Tibial nerve (tissue), 4 donors: ENCODE results near the gene IFNE. TPM values are rescaled to one million over a fixed set of nuclear protein-coding genes. Genes with fewer than 3 reads are reported as not detected.

ENCODE experiments used
- DNase-seq, 2 donors: peaks; one replicate each; pipeline ENCODE4 v3.0.0-alpha.2; 2019; ENCODE audit warnings: low spot score in 2 of 2
- H3K27ac ChIP-seq, 4 donors: fragments of 200-600 bp; sonication (generic) in 3 of 4; one replicate each; pipeline ENCODE4 v1.5.1; 2017 to 2019; ENCODE audit warnings: mild to moderate bottlenecking in 1 of 4
- H3K27me3 ChIP-seq, 2 donors: fragments of 200-600 bp; sonication (generic) in 1 of 2; one replicate each; pipeline versions ENCODE4 v1.5.1 to v1.6.0; 2017 to 2019
- H3K36me3 ChIP-seq, 3 donors: fragments of 200-600 bp; sonication (generic); one replicate each; pipeline ENCODE4 v1.5.1; 2018 to 2019
- H3K4me1 ChIP-seq, 4 donors: fragments of 200-600 bp; sonication (generic) in 3 of 4; one replicate each; pipeline ENCODE4 v1.5.1; 2017 to 2019
- H3K4me3 ChIP-seq, 4 donors: fragments of 200-600 bp; sonication (generic) in 3 of 4; one replicate each; pipeline ENCODE4 v1.5.1; 2017 to 2019; ENCODE audit warnings: mild to moderate bottlenecking in 1 of 4, moderate library complexity in 1 of 4
- H3K9me3 ChIP-seq, 4 donors: fragments of 200-600 bp; sonication (generic) in 3 of 4; one replicate each; pipeline ENCODE4 v1.5.1; 2017 to 2019
- CTCF ChIP-seq, 5 experiments: fragments of 200-600 bp in 3 of 5; fragments of 450-650 bp in 2 of 5; sonication (generic) in 3 of 5; IDR thresholded peaks; one replicate each; pipeline ENCODE4 v1.5.1; 2016 to 2019; ENCODE audit warnings: antibody characterized with exemption in 5 of 5, mild to moderate bottlenecking in 3 of 5, moderate library complexity in 2 of 5
- EP300 ChIP-seq, 2 donors: sonication (generic); formaldehyde crosslinking; IDR thresholded peaks; one replicate each; pipeline ENCODE4 v1.6.1; 2017; ENCODE audit warnings: antibody characterized with exemption in 2 of 2, mild to moderate bottlenecking in 1 of 2
- POLR2A ChIP-seq, 2 donors: fragments of 450-650 bp; IDR thresholded peaks; one replicate each; pipeline ENCODE4 v1.6.1; 2017; ENCODE audit warnings: antibody characterized with exemption in 2 of 2, mild to moderate bottlenecking in 2 of 2, moderate library complexity in 2 of 2
- WGBS, 2 donors: methylation state at CpG; one replicate each; pipeline ENCODE4 v1.1.5; 2018; 5-methylcytosine and 5-hydroxymethylcytosine counted together
- total RNA-seq, 4 donors: library from RNA; depleted of rRNA; stranded (reverse); fragments of >200 nt; gene quantifications; one replicate each; pipeline ENCODE4 v1.1.0, GENCODE V29; 2016

The IFNE gene
- total RNA-seq, result not detected

GRCh38 chr9:21482213-21482612 lies at the start of gene IFNE:
Gene IFNE, minus strand, starts transcription at chr9:21482313. Its CDS starts 619 bp downstream, at chr9:21481694.
- 92% methylated on average over 2 of the region's 2 CpGs for WGBS, 2 donors

DNA sequence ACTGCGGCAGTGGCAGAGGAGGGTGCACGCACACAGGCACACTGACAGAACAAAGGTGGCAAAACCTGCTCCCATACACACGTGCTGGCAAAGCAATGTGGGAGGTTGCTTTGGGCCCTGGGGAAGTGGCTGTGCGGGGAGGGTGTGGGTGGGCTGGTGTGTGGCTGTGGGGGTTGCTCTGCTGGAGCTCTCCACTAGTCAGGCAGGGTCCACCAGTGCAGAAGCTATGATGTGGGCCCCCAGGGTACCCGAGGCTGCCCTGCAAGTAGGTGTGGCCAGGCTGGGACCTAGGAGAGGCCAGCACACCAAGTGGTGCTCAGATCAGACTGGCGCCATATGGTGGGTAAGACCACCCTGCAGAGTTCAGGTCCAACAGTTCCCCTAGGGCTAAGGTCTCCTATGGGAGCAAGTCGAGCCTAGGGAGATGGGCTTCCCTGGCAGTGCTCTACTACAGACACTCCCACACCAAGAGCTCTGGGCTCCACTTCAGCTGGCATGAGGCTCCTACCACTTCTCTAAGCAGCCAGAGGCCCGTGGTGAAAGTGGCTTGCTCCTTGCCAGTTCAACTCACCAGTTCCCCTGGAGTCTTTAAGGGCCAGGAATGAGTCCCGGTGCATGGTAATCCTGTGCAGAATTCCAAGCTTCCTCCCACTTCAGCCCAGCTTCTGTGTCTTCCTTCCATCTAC lies 46.2 kb upstream of the IFNE start:
- 92 to 95% methylated on average over 6 to 7 of the region's 9 CpGs for WGBS, 2 donors
- Histone ChIP-seq H3K4me1 (no peaks in the 10 kb centered on the region), H3K27me3 (no peaks in the 10 kb centered on the region), H3K9me3 (peaks cover 0 to 7% (median 0%) of the 10 kb centered on the region in 4 donors), H3K27ac (no peak overlapping the region), H3K36me3 (no peaks in the 10 kb centered on the region), H3K4me3 (no peak overlapping the region)
- no peak for DNase-seq
- TF ChIP-seq EP300 (IDR thresholded peaks at IDR 0.05), result no peak

More at GRCh38 chr9:21482213-21482612, at the start of gene IFNE:
- no peaks in the 10 kb centered on the region for H3K9me3 ChIP-seq
- no peaks in the 10 kb centered on the region for H3K36me3 ChIP-seq
- H3K27ac ChIP-seq, result no peak within 1 kb of the TSS
- H3K4me1 ChIP-seq, result no peaks in the 10 kb centered on the region
- no peak within 1 kb of the TSS for H3K4me3 ChIP-seq
- no peaks in the 10 kb centered on the region for H3K27me3 ChIP-seq
- TF ChIP-seq CTCF (IDR thresholded peaks at IDR 0.05), result no peak
- TF ChIP-seq POLR2A (IDR thresholded peaks at IDR 0.05), result no peak
- no peak for TF ChIP-seq EP300 (IDR thresholded peaks at IDR 0.05)
- DNase-seq, result no peak

DNA sequence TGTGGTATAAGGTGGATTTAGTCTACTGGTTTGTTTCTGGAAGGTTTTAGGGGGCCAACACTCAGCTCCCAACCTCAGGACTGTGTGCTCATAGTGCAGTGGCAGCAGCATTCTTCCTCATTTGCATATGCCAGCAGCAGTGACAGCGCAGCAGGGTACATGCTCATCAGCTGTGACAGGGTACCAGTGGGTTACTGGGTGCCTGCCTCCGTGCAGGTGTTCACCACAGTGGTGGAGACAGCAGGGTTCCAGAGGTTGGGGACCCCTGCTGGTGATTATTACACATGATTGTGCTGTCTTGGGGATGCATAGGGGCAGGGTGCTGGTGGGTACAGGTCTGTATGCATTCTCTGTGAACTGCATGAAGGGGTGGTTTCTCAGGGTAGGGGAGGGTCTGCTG lies 45.5 kb upstream of the IFNE start:
- Histone ChIP-seq H3K9me3 (peaks cover 0 to 10% (median 2%) of the 10 kb centered on the region in 4 donors), H3K4me1 (no peaks in the 10 kb centered on the region), H3K4me3 (no peak overlapping the region), H3K36me3 (no peaks in the 10 kb centered on the region), H3K27me3 (no peaks in the 10 kb centered on the region), H3K27ac (no peak overlapping the region)
- 62 to 89% methylated on average over 2 of the region's 2 CpGs for WGBS, 2 donors
- TF ChIP-seq POLR2A (IDR thresholded peaks at IDR 0.05), result no peak
- TF ChIP-seq EP300 (IDR thresholded peaks at IDR 0.05), result no peak
- TF ChIP-seq CTCF (IDR thresholded peaks at IDR 0.05), result no peak
- no peak for DNase-seq

DNA sequence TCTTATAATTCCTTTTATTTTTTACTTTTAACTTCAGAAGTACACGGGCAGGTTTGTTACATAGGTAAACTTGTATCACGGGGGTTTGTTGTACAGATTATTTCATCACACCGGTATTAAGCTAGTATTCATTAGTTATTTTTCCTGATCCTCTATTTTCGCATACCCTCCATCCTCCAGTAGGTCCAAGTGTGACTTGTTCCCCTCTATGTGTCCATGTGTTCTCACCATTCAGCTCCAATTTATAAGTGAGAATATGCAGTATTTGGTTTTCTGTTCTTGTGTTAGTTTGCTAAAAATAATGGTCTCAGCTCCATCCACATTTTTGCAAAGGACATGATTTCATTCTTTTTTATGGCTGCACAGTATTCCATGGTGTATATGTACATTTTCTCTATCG lies 43.1 kb upstream of the IFNE start:
- Histone ChIP-seq H3K4me1 (no peaks in the 10 kb centered on the region), H3K27ac (no peak overlapping the region), H3K36me3 (no peaks in the 10 kb centered on the region), H3K27me3 (no peaks in the 10 kb centered on the region), H3K9me3 (peaks cover 0 to 15% (median 3%) of the 10 kb centered on the region in 4 donors), H3K4me3 (no peak overlapping the region)
- TF ChIP-seq EP300 (IDR thresholded peaks at IDR 0.05) (no peak), POLR2A (IDR thresholded peaks at IDR 0.05) (no peak), CTCF (IDR thresholded peaks at IDR 0.05) (no peak)
- WGBS, 2 donors, result 87 to 95% methylated on average over 5 of the region's 5 CpGs
- DNase-seq, result no peak

- TF ChIP-seq POLR2A (IDR thresholded peaks at IDR 0.05), result no peak
- no peak for TF ChIP-seq EP300 (IDR thresholded peaks at IDR 0.05)
- TF ChIP-seq CTCF (IDR thresholded peaks at IDR 0.05), result no peak
- H3K27ac ChIP-seq, result no peak overlapping the region
- H3K4me1 ChIP-seq, result no peaks in the 10 kb centered on the region
- H3K27me3 ChIP-seq, result no peaks in the 10 kb centered on the region
- H3K9me3 ChIP-seq, result peaks cover 0 to 8% (median 3%) of the 10 kb centered on the region in 4 donors
- DNase-seq, result no peak
- no peaks in the 10 kb centered on the region for H3K36me3 ChIP-seq
- 67 to 80% methylated on average over 2 of the region's 2 CpGs for WGBS, 2 donors
- no peak overlapping the region for H3K4me3 ChIP-seq
Measured at GRCh38 chr9:21524099-21524830, 42.2 kb upstream of the IFNE start.
